ENCODE data around the gene THRB. TPM values are rescaled to one million over a fixed set of nuclear protein-coding genes. Genes with fewer than 3 reads are reported as not detected.
A peak's percentile ranks its signal among the peaks of the same experiment; 100 is the strongest.

The THRB gene
- total and polyA plus RNA-seq, 9 of the 15 experiments (the other 6 are each of a cell fraction or from before 2014, with no cell fraction given), result 1.7 to 14.9 (median 6.9) TPM

GRCh38 chr3:24349367-24350019, 145.2 kb downstream of the THRB start (continued):
- TF ChIP-seq, protein P1, sequence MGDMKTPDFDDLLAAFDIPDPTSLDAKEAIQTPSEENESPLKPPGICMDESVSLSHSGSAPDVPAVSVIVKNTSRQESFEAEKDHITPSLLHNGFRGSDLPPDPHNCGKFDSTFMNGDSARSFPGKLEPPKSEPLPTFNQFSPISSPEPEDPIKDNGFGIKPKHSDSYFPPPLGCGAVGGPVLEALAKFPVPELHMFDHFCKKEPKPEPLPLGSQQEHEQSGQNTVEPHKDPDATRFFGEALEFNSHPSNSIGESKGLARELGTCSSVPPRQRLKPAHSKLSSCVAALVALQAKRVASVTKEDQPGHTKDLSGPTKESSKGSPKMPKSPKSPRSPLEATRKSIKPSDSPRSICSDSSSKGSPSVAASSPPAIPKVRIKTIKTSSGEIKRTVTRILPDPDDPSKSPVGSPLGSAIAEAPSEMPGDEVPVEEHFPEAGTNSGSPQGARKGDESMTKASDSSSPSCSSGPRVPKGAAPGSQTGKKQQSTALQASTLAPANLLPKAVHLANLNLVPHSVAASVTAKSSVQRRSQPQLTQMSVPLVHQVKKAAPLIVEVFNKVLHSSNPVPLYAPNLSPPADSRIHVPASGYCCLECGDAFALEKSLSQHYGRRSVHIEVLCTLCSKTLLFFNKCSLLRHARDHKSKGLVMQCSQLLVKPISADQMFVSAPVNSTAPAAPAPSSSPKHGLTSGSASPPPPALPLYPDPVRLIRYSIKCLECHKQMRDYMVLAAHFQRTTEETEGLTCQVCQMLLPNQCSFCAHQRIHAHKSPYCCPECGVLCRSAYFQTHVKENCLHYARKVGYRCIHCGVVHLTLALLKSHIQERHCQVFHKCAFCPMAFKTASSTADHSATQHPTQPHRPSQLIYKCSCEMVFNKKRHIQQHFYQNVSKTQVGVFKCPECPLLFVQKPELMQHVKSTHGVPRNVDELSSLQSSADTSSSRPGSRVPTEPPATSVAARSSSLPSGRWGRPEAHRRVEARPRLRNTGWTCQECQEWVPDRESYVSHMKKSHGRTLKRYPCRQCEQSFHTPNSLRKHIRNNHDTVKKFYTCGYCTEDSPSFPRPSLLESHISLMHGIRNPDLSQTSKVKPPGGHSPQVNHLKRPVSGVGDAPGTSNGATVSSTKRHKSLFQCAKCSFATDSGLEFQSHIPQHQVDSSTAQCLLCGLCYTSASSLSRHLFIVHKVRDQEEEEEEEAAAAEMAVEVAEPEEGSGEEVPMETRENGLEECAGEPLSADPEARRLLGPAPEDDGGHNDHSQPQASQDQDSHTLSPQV (IDR thresholded peaks at IDR 0.05), result peak; percentile 15; the same call in 1 of the 2 replicates
- TF ChIP-seq ZNF143 (CRISPR knock-in tag; IDR thresholded peaks at IDR 0.05), result no peak
- TF ChIP-seq ZNF134 (CRISPR knock-in tag; conservative IDR thresholded peaks at IDR 0.05), result no peak
- TF ChIP-seq, protein P2, sequence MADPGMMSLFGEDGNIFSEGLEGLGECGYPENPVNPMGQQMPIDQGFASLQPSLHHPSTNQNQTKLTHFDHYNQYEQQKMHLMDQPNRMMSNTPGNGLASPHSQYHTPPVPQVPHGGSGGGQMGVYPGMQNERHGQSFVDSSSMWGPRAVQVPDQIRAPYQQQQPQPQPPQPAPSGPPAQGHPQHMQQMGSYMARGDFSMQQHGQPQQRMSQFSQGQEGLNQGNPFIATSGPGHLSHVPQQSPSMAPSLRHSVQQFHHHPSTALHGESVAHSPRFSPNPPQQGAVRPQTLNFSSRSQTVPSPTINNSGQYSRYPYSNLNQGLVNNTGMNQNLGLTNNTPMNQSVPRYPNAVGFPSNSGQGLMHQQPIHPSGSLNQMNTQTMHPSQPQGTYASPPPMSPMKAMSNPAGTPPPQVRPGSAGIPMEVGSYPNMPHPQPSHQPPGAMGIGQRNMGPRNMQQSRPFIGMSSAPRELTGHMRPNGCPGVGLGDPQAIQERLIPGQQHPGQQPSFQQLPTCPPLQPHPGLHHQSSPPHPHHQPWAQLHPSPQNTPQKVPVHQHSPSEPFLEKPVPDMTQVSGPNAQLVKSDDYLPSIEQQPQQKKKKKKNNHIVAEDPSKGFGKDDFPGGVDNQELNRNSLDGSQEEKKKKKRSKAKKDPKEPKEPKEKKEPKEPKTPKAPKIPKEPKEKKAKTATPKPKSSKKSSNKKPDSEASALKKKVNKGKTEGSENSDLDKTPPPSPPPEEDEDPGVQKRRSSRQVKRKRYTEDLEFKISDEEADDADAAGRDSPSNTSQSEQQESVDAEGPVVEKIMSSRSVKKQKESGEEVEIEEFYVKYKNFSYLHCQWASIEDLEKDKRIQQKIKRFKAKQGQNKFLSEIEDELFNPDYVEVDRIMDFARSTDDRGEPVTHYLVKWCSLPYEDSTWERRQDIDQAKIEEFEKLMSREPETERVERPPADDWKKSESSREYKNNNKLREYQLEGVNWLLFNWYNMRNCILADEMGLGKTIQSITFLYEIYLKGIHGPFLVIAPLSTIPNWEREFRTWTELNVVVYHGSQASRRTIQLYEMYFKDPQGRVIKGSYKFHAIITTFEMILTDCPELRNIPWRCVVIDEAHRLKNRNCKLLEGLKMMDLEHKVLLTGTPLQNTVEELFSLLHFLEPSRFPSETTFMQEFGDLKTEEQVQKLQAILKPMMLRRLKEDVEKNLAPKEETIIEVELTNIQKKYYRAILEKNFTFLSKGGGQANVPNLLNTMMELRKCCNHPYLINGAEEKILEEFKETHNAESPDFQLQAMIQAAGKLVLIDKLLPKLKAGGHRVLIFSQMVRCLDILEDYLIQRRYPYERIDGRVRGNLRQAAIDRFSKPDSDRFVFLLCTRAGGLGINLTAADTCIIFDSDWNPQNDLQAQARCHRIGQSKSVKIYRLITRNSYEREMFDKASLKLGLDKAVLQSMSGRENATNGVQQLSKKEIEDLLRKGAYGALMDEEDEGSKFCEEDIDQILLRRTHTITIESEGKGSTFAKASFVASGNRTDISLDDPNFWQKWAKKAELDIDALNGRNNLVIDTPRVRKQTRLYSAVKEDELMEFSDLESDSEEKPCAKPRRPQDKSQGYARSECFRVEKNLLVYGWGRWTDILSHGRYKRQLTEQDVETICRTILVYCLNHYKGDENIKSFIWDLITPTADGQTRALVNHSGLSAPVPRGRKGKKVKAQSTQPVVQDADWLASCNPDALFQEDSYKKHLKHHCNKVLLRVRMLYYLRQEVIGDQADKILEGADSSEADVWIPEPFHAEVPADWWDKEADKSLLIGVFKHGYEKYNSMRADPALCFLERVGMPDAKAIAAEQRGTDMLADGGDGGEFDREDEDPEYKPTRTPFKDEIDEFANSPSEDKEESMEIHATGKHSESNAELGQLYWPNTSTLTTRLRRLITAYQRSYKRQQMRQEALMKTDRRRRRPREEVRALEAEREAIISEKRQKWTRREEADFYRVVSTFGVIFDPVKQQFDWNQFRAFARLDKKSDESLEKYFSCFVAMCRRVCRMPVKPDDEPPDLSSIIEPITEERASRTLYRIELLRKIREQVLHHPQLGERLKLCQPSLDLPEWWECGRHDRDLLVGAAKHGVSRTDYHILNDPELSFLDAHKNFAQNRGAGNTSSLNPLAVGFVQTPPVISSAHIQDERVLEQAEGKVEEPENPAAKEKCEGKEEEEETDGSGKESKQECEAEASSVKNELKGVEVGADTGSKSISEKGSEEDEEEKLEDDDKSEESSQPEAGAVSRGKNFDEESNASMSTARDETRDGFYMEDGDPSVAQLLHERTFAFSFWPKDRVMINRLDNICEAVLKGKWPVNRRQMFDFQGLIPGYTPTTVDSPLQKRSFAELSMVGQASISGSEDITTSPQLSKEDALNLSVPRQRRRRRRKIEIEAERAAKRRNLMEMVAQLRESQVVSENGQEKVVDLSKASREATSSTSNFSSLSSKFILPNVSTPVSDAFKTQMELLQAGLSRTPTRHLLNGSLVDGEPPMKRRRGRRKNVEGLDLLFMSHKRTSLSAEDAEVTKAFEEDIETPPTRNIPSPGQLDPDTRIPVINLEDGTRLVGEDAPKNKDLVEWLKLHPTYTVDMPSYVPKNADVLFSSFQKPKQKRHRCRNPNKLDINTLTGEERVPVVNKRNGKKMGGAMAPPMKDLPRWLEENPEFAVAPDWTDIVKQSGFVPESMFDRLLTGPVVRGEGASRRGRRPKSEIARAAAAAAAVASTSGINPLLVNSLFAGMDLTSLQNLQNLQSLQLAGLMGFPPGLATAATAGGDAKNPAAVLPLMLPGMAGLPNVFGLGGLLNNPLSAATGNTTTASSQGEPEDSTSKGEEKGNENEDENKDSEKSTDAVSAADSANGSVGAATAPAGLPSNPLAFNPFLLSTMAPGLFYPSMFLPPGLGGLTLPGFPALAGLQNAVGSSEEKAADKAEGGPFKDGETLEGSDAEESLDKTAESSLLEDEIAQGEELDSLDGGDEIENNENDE (IDR thresholded peaks at IDR 0.05; ENCODE audit: low read depth, low read length), result no peak
- no peak for TF ChIP-seq CTCFL (IDR thresholded peaks at IDR 0.05; ENCODE audit: borderline replicate concordance, insufficient read depth, low read depth, low read length, poor library complexity, severe bottlenecking)
- no peak for TF ChIP-seq ELK3 (CRISPR knock-in tag; IDR thresholded peaks at IDR 0.05)
- TF ChIP-seq HNRNPLL (IDR thresholded peaks at IDR 0.05; ENCODE audit: low read depth, low read length, poor library complexity, severe bottlenecking), result no peak

Measured in K562 (cell line).